Suprapubic skin (tissue), 4 donors: ENCODE results near the gene MME.

Experiments
- CTCF ChIP-seq, 2 donors: fragments of 200-600 bp in 1 of 2; fragments of 450-650 bp in 1 of 2; sonication (generic) in 1 of 2; IDR thresholded peaks; one replicate each; pipeline ENCODE4 v1.5.1; 2016 to 2019; ENCODE audit warnings: antibody characterized with exemption in 2 of 2, mild to moderate bottlenecking in 1 of 2, moderate library complexity in 1 of 2
- EP300 ChIP-seq: sonication (generic); formaldehyde crosslinking; IDR thresholded peaks from one replicate; pipeline ENCODE4 v1.6.1; 2017; ENCODE audit warnings: antibody characterized with exemption
- POLR2A ChIP-seq, 2 donors: fragments of 450-650 bp; IDR thresholded peaks; one replicate each; pipeline ENCODE4 v1.6.1; 2017; ENCODE audit warnings: antibody characterized with exemption in 2 of 2, mild to moderate bottlenecking in 2 of 2, moderate library complexity in 2 of 2
- POLR2AphosphoS5 ChIP-seq, 3 donors: sonication (generic); formaldehyde crosslinking; IDR thresholded peaks; one replicate each; pipeline ENCODE4 v1.6.1; 2017; ENCODE audit warnings: antibody characterized with exemption in 3 of 3

- TF ChIP-seq CTCF (IDR thresholded peaks at IDR 0.05) = no peak
- no peak for TF ChIP-seq POLR2A (IDR thresholded peaks at IDR 0.05)
- no peak for TF ChIP-seq EP300
- no peak for TF ChIP-seq POLR2AphosphoS5 (IDR thresholded peaks at IDR 0.05)
Measured at GRCh38 chr3:155110996-155111901, 31.1 kb downstream of the MME start.
